22Rv1 (cell line): ENCODE data around the gene ZMPSTE24.

Experiments
- ZFX ChIP-seq: fragments of 450-650 bp; IDR thresholded peaks from 2 replicates; pipeline ENCODE4 v1.6.1; 2017; ENCODE audit warnings: antibody characterized with exemption, borderline replicate concordance
- TF ChIP-seq, protein P1 (sequence below): fragments of 450-650 bp; IDR thresholded peaks from 2 replicates; pipeline ENCODE4 v1.5.1; 2017; ENCODE audit warnings: mild to moderate bottlenecking

GRCh38 chr1:40318970-40319621 lies 61.1 kb downstream of the ZMPSTE24 start:
- TF ChIP-seq, protein P1, sequence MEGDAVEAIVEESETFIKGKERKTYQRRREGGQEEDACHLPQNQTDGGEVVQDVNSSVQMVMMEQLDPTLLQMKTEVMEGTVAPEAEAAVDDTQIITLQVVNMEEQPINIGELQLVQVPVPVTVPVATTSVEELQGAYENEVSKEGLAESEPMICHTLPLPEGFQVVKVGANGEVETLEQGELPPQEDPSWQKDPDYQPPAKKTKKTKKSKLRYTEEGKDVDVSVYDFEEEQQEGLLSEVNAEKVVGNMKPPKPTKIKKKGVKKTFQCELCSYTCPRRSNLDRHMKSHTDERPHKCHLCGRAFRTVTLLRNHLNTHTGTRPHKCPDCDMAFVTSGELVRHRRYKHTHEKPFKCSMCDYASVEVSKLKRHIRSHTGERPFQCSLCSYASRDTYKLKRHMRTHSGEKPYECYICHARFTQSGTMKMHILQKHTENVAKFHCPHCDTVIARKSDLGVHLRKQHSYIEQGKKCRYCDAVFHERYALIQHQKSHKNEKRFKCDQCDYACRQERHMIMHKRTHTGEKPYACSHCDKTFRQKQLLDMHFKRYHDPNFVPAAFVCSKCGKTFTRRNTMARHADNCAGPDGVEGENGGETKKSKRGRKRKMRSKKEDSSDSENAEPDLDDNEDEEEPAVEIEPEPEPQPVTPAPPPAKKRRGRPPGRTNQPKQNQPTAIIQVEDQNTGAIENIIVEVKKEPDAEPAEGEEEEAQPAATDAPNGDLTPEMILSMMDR, result no peak
- no peak for TF ChIP-seq ZFX
